GM18861 (cell line): ENCODE data around the gene CD59.

ENCODE experiments used
- ATAC-seq: cut with Tn5 transposase; IDR thresholded peaks from one replicate; pipeline ENCODE4 v1.9.1; 2021; ENCODE audit not compliant: unreplicated experiment

CD59 gene, protein sequence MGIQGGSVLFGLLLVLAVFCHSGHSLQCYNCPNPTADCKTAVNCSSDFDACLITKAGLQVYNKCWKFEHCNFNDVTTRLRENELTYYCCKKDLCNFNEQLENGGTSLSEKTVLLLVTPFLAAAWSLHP

DNA sequence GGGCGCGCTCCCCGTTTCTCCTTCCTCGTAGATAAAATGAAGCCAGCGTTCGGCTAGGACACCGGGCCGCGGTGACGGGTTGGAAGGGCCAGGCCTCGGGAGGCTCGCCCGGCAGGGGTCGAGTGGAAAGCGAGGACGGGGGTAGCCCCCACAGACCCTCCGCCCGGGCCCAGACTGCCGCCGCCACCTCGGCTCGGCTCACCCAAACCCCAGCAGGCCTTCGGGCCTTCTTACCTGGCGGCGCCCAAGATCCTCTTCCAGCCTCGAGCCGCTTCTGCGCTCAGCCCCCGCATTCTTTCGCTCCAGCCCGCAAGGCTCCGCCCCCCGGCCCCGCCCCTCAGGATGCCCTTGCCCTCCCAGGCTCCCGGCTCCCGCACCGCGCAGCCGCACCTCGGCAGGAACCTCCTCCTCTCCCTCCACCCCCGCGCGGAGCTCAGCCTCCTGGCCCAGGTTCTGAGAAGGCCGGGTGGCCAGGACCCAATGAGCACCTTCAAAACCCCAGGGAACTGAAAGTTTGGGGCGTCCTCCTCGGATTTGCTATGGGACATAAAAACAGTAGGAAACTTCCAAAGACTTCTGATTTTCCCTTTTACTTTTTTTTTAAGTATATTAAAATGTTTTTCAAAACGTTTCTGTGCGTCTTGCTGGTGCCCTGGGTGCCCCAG is at the start of gene CD59:
CD59 (minus strand) TSS at position 276 of the 665 bp plus-strand sequence. CDS start 13,978 bp downstream, outside the sequence.
- peak; percentile 36 for ATAC-seq

DNA sequence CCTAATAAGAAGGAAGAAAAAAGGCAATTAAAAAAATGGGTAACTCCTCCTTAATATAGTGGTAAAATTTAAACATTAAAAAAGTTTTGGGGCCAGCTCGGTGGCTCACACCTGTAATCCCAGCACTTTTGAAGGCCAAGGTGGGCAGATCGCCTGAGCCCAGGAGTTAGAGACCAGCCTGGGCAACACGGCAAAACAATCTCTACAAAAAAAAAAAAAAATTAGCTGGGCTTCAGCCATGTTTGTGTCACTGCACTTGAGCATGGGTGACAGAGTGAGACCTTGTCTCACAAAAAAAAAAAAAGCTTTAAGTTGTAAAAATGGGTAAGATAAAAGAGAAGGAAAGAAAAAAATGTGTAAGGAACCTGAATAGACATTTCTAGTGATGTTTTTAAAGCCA is 49.4 kb upstream of the CD59 start:
- ATAC-seq: no peak

DNA sequence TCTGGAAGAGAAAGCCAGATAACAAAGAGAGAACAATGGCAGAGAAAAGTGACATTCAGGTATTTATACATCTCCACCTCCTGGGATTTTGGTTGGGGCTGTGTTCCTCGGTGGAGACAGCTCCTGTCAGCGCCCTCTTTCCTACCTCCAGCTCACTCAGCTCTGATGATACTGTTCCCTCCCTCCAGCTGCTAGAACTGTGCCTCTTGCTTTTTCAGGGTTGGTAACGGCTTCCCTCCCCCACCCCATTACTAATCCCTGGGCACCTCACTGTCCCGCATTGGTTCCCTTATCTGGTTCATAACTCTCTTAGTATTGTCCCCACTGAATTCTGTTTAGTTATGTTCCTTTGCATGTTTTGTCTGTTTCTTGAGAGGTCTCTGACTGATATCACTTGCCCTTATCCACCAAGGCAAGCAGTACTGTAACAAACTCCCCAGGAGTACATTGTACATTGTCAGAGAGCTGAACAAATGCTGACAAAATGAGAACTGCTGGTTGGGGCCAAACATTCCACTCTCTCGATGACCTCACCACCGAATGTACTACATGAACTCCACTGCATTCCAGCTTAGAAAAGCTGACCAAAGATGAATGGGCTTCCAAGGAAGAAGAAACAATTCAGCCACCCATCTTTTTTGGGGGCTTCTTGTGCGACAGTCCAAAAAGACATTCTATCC is 43.8 kb upstream of the CD59 start:
- ATAC-seq: no peak

DNA sequence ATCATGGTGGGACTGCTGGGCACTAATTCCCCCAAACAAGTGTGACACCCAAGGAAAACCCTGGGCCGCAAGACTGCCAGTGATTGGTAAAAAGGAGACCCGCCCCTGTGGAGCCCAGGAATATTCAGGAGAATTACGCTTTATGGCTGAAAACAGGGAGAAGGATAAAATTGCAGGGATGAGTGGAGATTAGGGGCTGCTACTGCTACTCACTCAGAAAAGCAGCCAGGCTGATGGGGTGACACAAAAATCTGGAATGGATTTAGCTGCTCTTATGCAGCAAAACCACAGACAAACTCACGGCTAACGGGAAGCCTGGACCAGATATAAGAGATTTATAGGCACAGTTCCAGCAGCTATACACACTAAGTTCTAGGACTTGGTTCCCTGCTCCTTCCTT is 42.5 kb upstream of the CD59 start:
- ATAC-seq: no peak

DNA sequence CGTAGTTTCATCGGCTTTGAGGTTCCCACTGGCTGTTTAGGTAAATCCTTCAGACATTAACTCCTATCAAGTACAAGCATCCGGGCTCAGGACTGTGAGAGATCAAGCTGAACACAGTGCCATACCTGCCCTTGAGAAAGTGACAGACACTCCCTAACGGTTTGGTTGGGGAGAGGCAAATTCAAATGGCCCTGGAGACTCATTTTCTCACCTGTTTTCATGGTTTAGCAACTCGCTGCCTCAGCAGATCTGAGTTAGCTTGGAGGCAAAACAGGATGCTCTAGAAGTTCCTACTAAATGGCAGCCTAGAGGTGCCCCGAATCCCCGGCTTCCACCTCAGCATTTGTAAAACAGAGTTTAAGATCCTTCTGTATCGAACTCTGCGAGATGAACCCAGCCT is 41.7 kb upstream of the CD59 start:
- ATAC-seq: no peak

DNA sequence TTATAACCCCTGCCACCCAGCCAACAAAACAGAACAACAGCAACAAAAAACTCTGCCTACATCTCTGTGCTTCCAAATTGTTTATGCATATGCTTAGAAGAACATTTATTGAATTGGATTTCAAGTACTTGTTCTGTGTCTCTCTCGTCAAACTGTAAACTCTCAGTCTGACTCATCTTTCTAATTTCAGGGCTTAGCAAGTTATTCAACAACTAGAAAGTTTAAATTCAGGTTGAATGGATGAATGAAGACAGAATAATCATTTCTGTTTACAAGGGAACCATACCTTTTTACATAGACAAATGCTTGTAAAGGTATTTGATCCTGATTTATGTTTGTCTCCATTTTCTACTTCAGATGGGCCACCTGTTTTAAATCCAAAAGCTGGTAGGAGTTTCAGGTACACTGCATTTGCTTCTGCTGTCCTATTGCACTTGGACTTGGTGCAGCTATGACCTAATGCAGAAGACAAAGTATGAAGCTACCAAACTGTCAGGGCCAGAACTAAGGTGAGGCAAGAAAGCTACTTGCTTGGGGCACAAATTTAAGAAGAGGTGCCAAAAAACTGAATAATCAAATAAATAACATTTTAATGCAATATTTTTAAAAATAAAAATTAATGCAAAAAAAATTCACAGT is 39.7 kb upstream of the CD59 start:
- ATAC-seq: peak; percentile 45

DNA sequence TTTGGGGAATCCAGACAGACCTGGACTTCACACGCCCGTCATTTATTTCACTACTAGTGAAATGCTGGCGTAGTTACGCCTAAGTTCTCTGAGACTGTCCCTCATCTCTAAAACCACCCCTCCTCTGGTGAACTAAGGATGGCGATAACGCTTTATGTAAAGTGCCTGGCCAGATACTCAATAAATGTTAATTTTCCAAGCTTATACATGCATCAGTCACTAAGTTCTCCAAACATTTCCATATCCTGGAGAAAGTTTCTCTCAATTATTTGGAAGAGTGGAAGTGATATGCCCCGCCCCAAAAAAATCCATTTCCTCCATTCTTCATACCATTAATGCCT is 39.2 kb upstream of the CD59 start:
- ATAC-seq: no peak

DNA sequence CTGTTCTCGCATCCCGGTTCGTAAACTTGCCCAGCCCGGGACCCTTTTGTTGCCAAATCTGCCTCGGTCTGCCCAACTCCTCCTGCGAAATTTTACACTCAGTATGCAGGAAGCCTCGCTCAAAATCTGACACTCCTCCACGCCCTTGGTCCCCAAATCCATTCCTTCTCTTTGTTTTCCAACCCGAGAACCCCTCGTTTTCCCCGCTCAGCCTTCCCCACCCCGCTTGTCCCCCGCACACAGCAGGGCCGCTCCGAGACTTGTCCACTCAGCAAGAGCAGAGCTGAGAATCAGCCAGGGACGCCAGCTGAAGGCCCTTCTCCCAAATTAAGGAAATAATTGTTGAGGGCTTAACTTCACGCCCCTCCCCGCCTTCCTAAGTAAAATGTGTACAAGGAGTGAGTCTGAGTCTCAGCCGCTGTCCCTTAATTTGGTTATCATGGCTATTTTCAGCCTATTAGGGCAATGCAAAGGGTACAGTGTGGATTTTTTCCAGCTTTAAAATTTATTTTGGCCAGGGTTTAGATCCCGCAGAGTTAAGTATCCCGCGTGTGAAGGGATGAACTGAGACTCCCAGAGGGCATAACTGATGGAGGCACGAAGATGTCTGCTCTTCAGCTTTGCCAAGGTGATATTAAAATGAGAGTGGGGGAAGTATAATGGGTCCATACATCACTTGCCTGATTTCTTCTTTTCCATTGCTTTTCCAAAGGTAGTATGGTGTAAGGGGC is 38.7 kb upstream of the CD59 start:
- ATAC-seq: no peak

DNA sequence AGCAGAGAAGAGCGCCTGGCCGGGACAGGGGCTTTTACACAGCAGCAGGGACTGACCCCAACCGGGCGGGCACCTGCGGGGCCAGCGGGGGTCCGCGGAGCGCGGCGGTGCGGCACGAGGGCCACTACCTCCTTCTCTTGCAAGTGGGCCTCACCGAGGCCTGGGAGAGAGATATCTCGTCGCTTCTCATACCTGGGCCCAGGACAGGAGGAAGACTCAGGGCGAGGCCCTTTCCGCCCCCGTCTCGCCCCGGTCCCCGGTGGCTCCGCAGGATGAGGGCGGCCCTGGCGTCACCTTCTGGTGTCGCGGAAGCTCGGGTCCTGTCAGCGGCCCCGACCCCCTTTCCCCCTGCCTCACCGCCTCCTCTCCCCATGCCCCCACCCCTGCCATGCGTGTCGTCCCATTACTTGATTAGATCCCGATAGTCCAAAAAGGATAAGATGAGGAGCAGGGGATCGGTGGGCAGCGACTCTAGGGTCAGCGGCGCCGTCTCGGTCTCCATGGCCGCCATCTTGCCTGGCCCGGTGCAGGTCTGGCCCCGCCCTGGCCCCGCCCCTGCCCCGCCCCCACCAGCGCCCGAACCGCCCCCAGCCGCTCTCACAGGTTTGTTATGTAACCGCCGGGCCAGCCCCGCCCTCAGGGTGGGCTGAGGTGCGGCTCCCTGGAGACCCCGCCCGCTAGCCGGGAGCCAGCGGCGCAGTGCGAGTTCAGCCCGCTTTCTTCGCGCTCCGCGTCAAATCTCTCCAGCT is 37.9 kb upstream of the CD59 start, which contains the start of gene FBXO3:
FBXO3 (minus strand) TSS at position 534 of the 749 bp plus-strand sequence; CDS start at position 511, 23 bp downstream.
- ATAC-seq: peak; percentile 51

DNA sequence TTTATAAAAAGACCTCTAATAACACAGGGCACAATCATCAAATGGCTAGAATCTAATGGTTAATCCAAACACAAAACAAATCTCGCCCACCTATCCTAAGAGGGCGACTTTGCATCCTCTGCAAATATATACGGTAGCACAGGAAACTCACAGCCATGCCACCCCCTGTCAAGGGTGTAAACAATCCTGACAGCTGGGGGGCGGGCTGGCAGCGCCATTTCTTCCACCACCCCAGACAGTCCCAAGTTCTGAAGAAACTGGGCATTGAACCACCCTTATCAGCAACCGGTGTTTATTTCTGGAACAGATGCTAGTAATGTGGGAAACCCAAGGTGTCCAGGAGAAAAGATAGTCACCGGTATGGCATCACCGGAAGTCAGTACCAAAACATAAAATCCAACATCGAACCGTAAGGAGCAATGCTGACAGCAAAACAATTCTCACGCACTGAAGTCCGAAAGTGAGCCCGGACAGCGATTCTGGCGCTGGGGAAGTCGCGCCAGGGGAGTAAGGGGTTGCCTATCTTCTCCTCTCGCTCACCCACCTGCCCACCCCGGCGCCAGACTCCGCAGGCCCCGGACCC is 37.3 kb upstream of the CD59 start:
- no peak for ATAC-seq

DNA sequence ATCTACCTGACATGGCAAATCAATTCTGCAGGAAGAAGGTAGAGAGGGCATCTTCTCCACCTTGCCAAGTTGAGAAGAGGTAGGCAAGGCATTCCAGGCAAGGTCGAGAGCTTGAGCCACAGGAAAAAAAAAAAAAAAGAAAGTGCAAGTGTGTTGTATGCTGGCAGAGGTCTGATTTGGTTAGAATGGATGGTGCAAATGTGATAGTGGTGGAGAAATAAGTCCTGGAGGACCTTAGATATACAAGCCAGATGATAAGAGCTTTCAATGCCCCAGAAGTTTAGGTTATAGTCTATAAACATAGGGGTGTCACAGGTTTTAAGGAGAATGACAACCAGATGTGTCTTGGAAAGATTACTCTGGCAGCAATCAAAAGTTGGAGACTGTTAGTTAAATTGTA is 36.6 kb upstream of the CD59 start:
- no peak for ATAC-seq

DNA sequence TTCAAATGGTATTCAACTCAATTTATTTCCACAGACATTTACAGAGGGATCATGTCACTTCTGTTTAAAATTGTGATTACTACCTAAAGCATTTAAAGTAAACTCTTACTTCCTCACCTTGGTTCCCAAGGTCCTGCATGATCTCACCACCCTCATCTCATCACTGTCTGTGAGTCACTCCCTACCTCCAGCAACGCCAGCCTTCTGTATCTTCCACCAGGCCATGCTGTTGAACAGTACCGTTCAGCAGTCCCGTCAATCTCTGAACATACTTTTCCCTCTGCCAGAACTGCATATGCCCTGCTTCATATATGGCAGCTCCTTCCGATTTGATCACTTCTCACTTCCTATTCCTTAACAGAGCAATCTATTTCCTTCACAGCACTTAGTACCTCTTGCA is 36.1 kb upstream of the CD59 start:
- no peak for ATAC-seq

DNA sequence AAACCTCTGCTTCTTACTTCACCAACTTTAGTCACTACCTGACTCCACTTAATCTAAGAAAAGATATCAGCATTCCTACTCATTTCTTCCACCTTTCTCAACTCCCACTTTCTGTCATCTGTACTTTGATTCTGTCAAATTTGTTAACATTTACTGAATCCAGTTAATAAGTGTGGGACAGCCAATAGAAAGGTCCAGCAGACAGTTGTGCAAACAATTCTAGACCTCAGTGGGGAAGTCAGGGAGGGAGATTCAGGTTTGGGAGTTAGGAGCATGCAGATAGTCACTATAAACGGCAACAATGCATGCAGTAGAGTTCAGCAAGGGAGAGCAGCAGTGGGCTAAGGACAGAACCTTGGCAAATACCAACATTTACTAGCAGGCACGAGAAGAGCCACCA is 34.0 kb upstream of the CD59 start:
- no peak for ATAC-seq

DNA sequence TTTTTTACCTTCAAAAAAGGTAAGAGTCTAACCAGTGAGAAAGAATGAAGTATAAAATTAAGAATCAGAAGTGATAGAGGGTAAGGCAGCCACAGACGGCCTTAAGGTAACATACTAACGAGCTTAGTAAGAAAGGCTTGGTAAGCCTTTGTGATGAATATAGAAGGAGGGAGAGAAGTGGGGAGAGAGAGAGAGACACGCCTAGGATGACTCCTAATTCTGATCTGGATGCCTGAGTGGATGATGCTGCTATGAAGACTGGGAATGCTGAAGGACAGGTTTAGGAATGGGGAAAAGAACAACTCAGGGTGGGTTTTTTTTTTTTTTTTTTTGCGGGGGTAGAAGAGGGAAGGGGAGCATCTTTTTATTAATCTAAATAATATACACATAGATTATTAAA is 33.3 kb upstream of the CD59 start:
- no peak for ATAC-seq

DNA sequence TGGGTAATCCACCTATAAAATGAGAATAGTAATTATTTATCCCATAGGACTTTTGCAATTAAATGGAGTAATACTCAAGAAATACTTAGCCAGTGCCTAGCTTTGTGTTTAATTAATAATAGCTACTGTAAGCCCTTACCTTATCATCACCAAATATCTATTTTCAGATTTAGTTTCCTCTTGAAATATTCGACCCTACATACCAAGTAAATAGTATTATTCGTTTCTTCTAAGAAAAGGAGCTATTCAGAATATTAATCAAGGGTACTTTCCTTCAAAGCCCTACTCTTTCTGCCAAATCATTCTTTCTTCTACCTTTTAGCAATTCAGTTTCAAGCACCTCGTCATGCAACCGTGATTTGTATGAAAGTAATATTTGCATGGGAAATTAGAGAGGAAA is 31.4 kb upstream of the CD59 start:
- ATAC-seq: no peak

DNA sequence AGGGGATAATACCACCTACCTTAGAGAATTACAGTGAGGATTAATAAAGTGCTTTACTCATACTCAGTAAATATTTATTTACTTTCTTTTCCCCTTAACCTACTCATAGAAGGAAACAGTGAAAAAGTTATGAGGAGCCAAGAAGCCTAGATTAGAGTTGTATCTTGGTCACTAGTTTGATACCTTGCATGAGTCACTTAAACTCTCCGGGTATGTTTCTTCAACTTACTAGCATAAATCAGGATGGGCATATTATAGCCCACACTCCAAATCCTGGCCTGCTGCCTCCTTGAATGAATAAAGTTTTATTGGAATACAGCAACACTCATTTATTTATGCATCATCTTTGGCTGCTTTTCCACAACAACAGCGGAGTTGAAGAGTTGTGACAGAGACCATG is 29.9 kb upstream of the CD59 start:
- ATAC-seq: no peak

DNA sequence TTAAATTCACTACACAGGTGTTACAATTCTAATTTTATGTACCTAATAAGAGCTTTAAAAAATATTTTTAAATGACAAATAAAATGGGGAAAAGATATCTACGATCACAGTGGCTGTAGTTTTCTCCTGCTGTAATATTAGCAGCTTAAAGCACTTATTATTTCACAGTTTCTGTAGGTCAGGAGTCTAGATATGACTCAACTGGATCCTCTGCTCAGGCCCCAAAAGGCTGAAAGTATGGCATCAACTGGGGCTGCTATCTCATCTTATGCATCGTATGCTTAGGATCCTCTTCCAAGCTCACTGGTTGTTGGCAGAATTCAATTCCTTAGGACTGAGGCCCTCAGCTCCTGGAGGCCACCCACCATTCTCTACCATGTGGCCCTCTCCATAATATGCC is 25.2 kb upstream of the CD59 start:
- ATAC-seq: peak; percentile 89

DNA sequence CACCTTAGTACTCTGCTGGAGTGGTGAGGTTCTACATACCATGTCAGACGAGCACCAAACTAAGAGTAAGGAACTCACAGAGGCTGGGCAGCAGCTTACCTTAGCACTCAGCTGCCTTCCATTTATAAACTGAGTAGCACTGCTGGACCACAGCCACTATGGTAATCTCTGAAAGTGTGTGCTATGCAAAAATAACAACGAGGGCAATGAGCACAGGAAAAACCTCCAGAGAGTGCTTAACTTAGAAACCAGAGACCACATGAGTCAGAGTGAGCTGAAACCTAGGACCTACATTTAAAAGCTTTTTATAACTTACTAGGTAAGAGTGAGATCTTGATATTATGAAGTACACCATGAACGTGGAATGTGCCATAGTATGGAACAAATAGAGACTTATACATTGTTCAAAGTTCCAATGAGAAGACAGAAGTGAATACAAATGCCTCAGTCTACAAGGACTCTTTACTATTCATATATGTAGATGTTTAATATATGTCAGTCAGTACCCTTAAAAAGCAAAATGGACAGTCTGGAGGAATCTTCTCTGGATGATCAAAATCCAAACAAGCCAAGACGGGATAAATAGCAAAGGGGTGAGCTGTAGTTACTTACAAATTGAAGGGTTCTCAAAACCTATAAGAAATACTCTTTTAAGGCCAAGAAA is 17.2 kb upstream of the CD59 start:
- ATAC-seq: peak; percentile 96

DNA sequence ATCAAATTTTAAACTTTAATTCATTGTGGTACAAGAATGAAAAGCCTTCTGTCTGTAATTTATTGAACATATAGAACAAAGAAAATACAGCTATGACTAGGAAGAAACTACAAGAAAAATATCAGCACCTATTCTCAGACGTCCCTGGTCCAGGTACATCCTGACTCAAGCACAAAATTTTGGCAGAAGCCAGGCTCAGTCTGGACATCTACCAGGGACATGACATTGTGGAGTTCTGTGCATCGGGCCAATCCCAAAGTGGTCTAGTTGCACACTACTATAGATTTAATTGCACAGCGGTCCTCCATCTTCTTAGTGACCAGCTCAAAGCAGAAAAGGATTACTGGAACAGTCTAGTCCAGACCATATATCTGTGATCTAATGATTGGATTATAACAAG is 15.7 kb upstream of the CD59 start:
- ATAC-seq: no peak

DNA sequence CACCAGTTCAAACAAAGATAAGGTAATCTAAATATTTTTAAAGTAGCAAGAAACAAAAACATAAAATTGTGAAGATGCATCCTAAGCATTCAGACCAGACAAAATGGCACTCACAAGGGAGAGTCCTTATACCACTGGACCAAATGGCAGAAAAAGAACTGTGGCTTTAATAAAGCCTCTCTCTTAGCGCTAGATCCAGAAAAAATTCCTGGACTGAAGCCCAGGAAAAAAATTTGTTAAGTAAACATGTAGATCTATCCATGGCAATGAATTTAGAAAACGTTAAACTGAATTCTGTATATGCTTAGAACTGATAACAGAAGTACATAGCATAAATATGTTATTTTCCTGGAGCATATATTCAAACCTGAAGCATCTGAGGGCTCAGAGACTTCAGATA is 11.8 kb upstream of the CD59 start:
- no peak for ATAC-seq
